HCT116 (cell line): Measurements from ENCODE around the gene CYP2C19.

ENCODE experiments used
- POLR2A ChIP-seq: IDR thresholded peaks from 2 replicates; pipeline ENCODE4 v1.7.0; 2011; ENCODE audit warnings: borderline replicate concordance; ENCODE audit not compliant: insufficient read depth, insufficient read length; ENCODE audit errors: extremely low read depth
- TCF7L2 ChIP-seq: IDR thresholded peaks from 2 replicates; pipeline ENCODE4 v1.7.0; 2011; ENCODE audit warnings: borderline replicate concordance, inconsistent platforms; ENCODE audit not compliant: insufficient read depth, insufficient read length; ENCODE audit errors: extremely low read depth
- ZNF274 ChIP-seq: fragments of 200-500 bp; sonication (Bioruptor generic); IDR thresholded peaks from 2 replicates; pipeline ENCODE4 v1.6.1; 2014; ENCODE audit warnings: mild to moderate bottlenecking, low read depth, low read length, inconsistent platforms
- TF ChIP-seq, protein P1 (sequence below), 3 experiments: fragments of 200-600 bp in 1 of 3; sonication (generic) in 1 of 3; IDR thresholded peaks in 2 of 3; conservative IDR thresholded peaks in 1 of 3; 2 replicates each; pipeline ENCODE4 v1.5.1; 2012 to 2017; ENCODE audit warnings: low read depth in 2 of 3, low read length in 2 of 3, antibody characterized with exemption in 1 of 3, borderline replicate concordance in 1 of 3, control low read depth in 1 of 3, mild to moderate bottlenecking in 1 of 3, mixed read lengths in 1 of 3, mixed run types in 1 of 3, moderate library complexity in 1 of 3; ENCODE audit not compliant: insufficient read depth in 1 of 3

DNA sequence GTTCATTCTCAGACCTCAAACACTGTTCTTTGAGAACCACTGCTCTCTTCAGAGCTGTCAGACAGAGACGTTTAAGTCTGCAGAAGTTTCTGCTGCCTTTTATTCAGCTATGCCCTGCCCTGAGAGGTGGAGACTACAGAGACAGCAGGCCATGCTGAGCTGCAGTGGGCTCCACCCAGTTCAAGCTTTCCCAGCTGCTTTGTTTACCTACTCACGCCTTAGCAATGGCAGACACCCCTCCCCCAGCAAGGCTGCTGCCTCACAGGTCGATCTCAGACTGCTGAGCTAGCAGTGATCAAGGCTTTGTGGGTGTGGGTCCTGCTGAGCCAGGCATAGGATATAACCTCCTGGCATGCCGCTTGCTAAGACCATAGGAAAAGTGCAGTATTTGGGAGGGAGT lies 95.5 kb downstream of the CYP2C19 start:
- TF ChIP-seq TCF7L2 (no peak), POLR2A (no peak), ZNF274 (no peak)
- TF ChIP-seq, protein P1, sequence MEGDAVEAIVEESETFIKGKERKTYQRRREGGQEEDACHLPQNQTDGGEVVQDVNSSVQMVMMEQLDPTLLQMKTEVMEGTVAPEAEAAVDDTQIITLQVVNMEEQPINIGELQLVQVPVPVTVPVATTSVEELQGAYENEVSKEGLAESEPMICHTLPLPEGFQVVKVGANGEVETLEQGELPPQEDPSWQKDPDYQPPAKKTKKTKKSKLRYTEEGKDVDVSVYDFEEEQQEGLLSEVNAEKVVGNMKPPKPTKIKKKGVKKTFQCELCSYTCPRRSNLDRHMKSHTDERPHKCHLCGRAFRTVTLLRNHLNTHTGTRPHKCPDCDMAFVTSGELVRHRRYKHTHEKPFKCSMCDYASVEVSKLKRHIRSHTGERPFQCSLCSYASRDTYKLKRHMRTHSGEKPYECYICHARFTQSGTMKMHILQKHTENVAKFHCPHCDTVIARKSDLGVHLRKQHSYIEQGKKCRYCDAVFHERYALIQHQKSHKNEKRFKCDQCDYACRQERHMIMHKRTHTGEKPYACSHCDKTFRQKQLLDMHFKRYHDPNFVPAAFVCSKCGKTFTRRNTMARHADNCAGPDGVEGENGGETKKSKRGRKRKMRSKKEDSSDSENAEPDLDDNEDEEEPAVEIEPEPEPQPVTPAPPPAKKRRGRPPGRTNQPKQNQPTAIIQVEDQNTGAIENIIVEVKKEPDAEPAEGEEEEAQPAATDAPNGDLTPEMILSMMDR (IDR thresholded peaks at IDR 0.05 in 2 of 3, conservative IDR thresholded peaks at IDR 0.05 in 1 of 3; ENCODE audit: borderline replicate concordance in 1 of 3, insufficient read depth in 1 of 3, low read depth in 2 of 3, low read length in 2 of 3) = no peak
